ENCODE data around the gene ENGASE. TPM values are rescaled to one million over a fixed set of nuclear protein-coding genes. Genes with fewer than 3 reads are reported as not detected.

The ENGASE gene
- total and polyA plus RNA-seq, 8 donors = 6.6 to 505 (median 35.2) TPM

DNA sequence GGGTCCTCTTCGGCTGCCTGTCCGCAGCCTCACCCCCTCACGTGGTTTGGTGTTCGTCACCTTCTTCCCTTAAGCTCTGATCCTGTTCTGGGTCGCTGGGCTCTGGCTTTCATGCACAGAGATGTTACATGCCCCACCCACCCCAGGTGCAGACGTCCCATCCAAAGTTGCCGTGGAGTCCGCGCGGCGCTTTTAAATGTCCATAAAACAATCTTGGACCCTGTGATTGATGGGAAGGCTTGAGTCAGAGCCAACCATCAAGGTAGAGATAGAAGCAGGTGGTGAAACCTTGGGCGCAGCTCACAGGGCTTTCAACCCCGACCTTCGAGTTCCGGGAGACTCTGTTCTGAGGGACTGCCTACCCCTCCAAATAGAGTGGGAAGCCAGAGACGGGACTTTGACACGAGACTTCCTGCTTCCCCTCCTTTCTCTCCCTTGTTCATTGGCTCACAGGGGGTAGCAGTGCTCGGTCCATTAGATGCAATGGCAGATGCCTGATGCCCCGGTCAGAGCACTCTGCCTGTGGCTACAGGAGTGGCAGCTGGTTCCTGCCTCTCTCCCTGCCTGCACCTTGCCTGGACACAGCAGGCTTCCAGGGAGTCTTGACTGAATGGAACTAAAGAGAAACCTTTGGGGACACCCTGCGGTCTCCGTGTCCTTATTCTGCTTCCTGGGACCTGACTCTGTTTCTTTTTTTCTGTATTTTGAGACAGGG is 4.0 kb downstream of the ENGASE start:
- DNase-seq = no peak
- intact Hi-C loops (cut with DNase I; ENCODE audit: low total_unique reads) = no loop called here

DNA sequence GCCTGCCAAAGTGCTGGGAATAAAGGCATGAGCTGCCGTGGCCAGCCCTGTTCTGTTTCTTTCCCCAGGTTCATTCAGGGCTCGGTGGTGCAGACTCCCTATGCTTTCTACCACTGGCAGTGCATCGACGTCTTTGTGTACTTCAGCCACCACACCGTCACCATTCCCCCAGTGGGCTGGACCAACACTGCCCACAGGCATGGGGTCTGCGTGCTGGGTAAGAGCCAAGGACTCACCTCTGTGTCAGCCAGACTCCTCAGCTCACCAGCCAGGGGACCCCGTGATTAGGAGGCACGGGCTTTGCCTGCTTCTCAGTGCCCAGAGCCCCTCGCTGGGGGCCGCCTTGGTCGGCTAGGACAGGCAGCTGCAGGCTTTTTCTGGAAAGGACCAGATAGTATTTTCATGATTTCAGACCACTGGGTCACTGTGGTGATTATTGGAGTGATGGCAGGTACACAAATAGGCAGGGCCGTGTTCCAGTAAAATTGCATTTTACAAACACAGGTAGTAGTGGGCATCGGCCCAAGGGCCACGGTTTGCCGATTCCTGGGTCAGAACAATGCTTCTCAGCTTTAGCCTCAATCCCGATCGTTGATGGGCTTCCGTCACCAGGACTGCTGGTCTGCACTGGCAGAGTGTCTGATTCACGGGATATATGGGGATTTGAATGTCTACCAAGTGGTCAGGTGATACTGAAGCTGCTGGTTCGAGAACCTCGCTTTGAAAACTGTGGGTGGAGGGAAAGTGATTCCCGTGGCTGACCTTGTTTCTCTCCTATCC is 5.0 kb downstream of the ENGASE start:
- TF ChIP-seq, protein P1, sequence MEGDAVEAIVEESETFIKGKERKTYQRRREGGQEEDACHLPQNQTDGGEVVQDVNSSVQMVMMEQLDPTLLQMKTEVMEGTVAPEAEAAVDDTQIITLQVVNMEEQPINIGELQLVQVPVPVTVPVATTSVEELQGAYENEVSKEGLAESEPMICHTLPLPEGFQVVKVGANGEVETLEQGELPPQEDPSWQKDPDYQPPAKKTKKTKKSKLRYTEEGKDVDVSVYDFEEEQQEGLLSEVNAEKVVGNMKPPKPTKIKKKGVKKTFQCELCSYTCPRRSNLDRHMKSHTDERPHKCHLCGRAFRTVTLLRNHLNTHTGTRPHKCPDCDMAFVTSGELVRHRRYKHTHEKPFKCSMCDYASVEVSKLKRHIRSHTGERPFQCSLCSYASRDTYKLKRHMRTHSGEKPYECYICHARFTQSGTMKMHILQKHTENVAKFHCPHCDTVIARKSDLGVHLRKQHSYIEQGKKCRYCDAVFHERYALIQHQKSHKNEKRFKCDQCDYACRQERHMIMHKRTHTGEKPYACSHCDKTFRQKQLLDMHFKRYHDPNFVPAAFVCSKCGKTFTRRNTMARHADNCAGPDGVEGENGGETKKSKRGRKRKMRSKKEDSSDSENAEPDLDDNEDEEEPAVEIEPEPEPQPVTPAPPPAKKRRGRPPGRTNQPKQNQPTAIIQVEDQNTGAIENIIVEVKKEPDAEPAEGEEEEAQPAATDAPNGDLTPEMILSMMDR (IDR thresholded peaks at IDR 0.05) = no peak
- TF ChIP-seq POLR2A (IDR thresholded peaks at IDR 0.05) (no peak), EP300 (IDR thresholded peaks at IDR 0.05) (no peak), POLR2AphosphoS5 (IDR thresholded peaks at IDR 0.05) (no peak)
- H3K4me3 ChIP-seq = no peak overlapping the region
- H3K4me1 ChIP-seq = peaks cover 8 to 21% (median 19%) of the 10 kb centered on the region in 4 donors
- intact Hi-C loops (cut with DNase I; ENCODE audit: low total_unique reads) = no loop called here
- DNase-seq = no peak
- peaks cover 53 to 75% (median 73%) of the 10 kb centered on the region in 4 donors for H3K36me3 ChIP-seq
- no peaks in the 10 kb centered on the region for H3K27me3 ChIP-seq
- no peak overlapping the region for H3K27ac ChIP-seq
- 91 to 95% (median 94%) methylated on average over 22 of the region's 22 CpGs for WGBS, 5 donors
- H3K9me3 ChIP-seq = no peaks in the 10 kb centered on the region

More for the DNA sequence above, 4.0 kb downstream of the ENGASE start:
- Histone ChIP-seq H3K36me3 (peaks cover 46 to 65% (median 64%) of the 10 kb centered on the region in 4 donors), H3K9me3 (no peaks in the 10 kb centered on the region), H3K27me3 (no peaks in the 10 kb centered on the region), H3K4me1 (peaks cover 8 to 29% (median 28%) of the 10 kb centered on the region in 4 donors), H3K27ac (no peak overlapping the region), H3K4me3 (no peak overlapping the region)
- 82 to 95% (median 93%) methylated on average over 21 of the region's 21 CpGs for WGBS, 5 donors
- TF ChIP-seq POLR2A (IDR thresholded peaks at IDR 0.05) = no peak
- TF ChIP-seq, protein P1 (IDR thresholded peaks at IDR 0.05) = no peak
- TF ChIP-seq EP300 (IDR thresholded peaks at IDR 0.05) = no peak
- no peak for TF ChIP-seq POLR2AphosphoS5 (IDR thresholded peaks at IDR 0.05)

DNA sequence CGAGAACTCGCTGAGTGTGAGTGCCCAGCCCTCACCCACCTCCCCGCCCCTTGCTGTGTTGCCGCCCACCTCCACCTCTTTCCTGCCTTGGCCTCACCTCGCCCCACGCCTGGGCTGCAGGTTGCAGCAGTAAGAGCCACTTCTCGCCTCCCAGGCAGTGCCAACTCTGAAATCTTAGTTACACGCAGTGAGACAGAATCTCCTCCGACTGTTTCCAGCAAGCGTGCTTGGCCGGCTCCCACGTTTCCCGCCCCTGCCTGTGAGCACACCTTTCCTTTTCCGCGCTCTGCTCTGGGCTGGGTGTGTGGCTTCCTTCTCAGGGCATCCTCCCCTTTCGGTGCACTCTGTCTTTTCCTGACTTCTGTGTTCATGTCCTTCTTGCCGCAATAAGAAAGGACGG is 5.7 kb downstream of the ENGASE start:
- Histone ChIP-seq H3K36me3 (peaks cover 59 to 82% (median 81%) of the 10 kb centered on the region in 4 donors), H3K4me3 (no peak overlapping the region), H3K9me3 (no peaks in the 10 kb centered on the region), H3K4me1 (peaks cover 7 to 19% (median 16%) of the 10 kb centered on the region in 4 donors), H3K27me3 (no peaks in the 10 kb centered on the region), H3K27ac (no peak overlapping the region)
- WGBS, 5 donors = 89 to 91% (median 90%) methylated on average over 17 to 18 of the region's 18 CpGs
- intact Hi-C loops (cut with DNase I; ENCODE audit: low total_unique reads) = no loop called here
- TF ChIP-seq EP300 (IDR thresholded peaks at IDR 0.05) = no peak
- TF ChIP-seq POLR2AphosphoS5 (IDR thresholded peaks at IDR 0.05) = no peak
- TF ChIP-seq POLR2A (IDR thresholded peaks at IDR 0.05) = no peak
- TF ChIP-seq, protein P1 (IDR thresholded peaks at IDR 0.05) = no peak
- DNase-seq = no peak

DNA sequence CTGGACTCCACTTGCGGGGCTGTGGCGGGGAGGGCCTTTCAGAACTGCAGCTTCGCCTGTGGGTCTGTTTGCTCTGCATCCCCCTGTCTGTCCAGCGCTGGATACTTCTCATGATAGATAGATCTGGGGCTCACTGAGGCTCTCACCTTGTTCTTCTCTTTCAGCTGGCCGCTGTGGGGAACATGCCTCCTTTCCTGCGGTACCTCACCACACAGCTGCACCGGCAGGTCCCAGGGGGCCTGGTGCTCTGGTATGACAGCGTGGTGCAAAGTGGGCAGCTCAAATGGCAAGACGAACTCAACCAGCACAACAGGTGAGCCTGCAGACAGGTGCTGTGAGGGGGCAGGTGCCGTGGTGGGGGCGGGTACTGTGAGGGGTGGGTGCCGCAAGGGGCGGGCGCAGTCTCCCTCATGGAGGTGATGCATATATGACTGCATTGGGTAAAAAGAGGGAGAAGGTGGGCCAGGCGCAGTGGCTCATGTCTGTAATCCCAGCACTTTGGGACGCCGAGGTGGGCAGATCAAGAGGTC is 6.2 kb downstream of the ENGASE start:
- Histone ChIP-seq H3K9me3 (no peaks in the 10 kb centered on the region), H3K4me3 (no peak overlapping the region), H3K4me1 (peaks cover 3 to 15% (median 12%) of the 10 kb centered on the region in 4 donors), H3K27ac (no peak overlapping the region), H3K27me3 (no peaks in the 10 kb centered on the region), H3K36me3 (peaks cover 64 to 87% (median 85%) of the 10 kb centered on the region in 4 donors)
- WGBS, 5 donors = 90 to 99% (median 96%) methylated on average over 17 of the region's 17 CpGs
- peak in 1 of 2 donors; percentile 1 for DNase-seq
- intact Hi-C loops (cut with DNase I; ENCODE audit: low total_unique reads) = no loop called here
- TF ChIP-seq, protein P1 (IDR thresholded peaks at IDR 0.05) = no peak
- TF ChIP-seq EP300 (IDR thresholded peaks at IDR 0.05) = no peak
- no peak for TF ChIP-seq POLR2AphosphoS5 (IDR thresholded peaks at IDR 0.05)

Measured in stomach (tissue), 9 donors.